Psoas muscle (tissue), 8 donors: ENCODE results near the gene DENND1A. TPM values are rescaled to one million over a fixed set of nuclear protein-coding genes. Genes with fewer than 3 reads are reported as not detected.

Source experiments
- ATAC-seq, 4 donors: fragments of 200-7000 bp; cut with Tn5 transposase; one replicate each; pipeline ENCODE4 v1.9.1; 2020; ENCODE audit warnings: moderate library complexity in 3 of 4, mild to moderate bottlenecking in 2 of 4
- DNase-seq, 2 donors: peaks; one replicate each; pipeline ENCODE4 v3.0.0-alpha.2; 2020
- H3K27ac ChIP-seq: fragments of 200-600 bp; one replicate; pipeline ENCODE4 v1.8.0; 2022
- H3K27me3 ChIP-seq, 3 donors: fragments of 200-600 bp in 1 of 3; one replicate each; pipeline versions ENCODE4 v1.6.1 to v1.8.0; 2013 to 2022; ENCODE audit warnings: low read length in 2 of 3, mild to moderate bottlenecking in 2 of 3, moderate library complexity in 1 of 3; ENCODE audit not compliant: insufficient read depth in 3 of 3
- H3K36me3 ChIP-seq, 2 donors: fragments of 200-600 bp in 1 of 2; one replicate each; pipeline versions ENCODE4 v1.6.1 to v1.8.0; 2013 to 2022; ENCODE audit warnings: low read depth in 1 of 2, mild to moderate bottlenecking in 1 of 2, moderate library complexity in 1 of 2; ENCODE audit not compliant: insufficient read depth in 1 of 2
- H3K4me1 ChIP-seq: fragments of 200-600 bp; one replicate; pipeline ENCODE4 v1.8.0; 2022
- H3K4me3 ChIP-seq: fragments of 200-600 bp; one replicate; pipeline ENCODE4 v1.8.0; 2022; ENCODE audit warnings: mild to moderate bottlenecking
- H3K9me3 ChIP-seq: fragments of 200-600 bp; one replicate; pipeline ENCODE4 v1.8.0; 2022
- CTCF ChIP-seq: fragments of 200-600 bp; IDR thresholded peaks from one replicate; pipeline ENCODE4 v1.8.0; 2022; ENCODE audit warnings: antibody characterized with exemption
- WGBS, 3 donors: extraction: QIAGEN DNeasy Blood & Tissue Kit; methylation state at CpG; one replicate each; pipeline versions ENCODE4 v1.1.6 to v1.1.7; 2013; 5-methylcytosine and 5-hydroxymethylcytosine counted together
- intact Hi-C, 2 donors: fragments of 100-400 bp; cut with DNase I; formaldehyde crosslinking; loops; one replicate each; pipeline versions ENCODE4 v1.11.0 to v1.14.2; 2022
- polyA plus RNA-seq, 3 donors: library from polyadenylated mRNA; stranded (reverse); fragments of 200-250 nt; gene quantifications; one replicate each; pipeline ENCODE4 v1.2.3, GENCODE V29; 2013
- total RNA-seq, 4 donors: library from RNA; stranded (reverse); fragmentation: NEBNext Ultra II Directional in 2 of 4; extraction: Animal tissue kit (Norgen Biotek cat#: 25700) in 2 of 4; gene quantifications; one replicate each; pipeline versions ENCODE4 v1.2.1 to v1.2.4, GENCODE V29; 2021 to 2023
- donor health status: healthy with polysubstance abuse.
- donor health status: DM: no; HTN: no; CAD: no; lungs with moderate emphysema.
- donor health status: Bipolar disorder and iron deficiency.
- donor health status: healthy.
- donor health status: DM: yes; HTN: yes; CAD: no.
- donor health status: DM: no; HTN: no; CAD: no.
- donor health status: DM: no; HTN: no; CAD: no.
- donor health status: DM: yes; HTN: yes; CAD: no.

The DENND1A gene
- total and polyA plus RNA-seq, 7 donors: 6.1 to 17.3 (median 13.9) TPM

- ATAC-seq (no peak), DNase-seq (no peak)
- H3K36me3 ChIP-seq: no peaks in the 10 kb centered on the region
- TF ChIP-seq CTCF: no peak
- WGBS, 3 donors: 87 to 89% (median 88%) methylated on average over 8 of the region's 8 CpGs
- intact Hi-C loops: loop anchor here (5.0 kb wide), 2 partner anchors 329 to 499 kb away; no protein-coding TSS in a partner anchor
- H3K27ac ChIP-seq: no peak overlapping the region
- no peaks in the 10 kb centered on the region for H3K9me3 ChIP-seq
- H3K4me1 ChIP-seq: no peaks in the 10 kb centered on the region
- H3K27me3 ChIP-seq: no peaks in the 10 kb centered on the region
- H3K4me3 ChIP-seq: no peak overlapping the region
Measured at GRCh38 chr9:123543492-123543891, 386.4 kb downstream of the DENND1A start.

DNA sequence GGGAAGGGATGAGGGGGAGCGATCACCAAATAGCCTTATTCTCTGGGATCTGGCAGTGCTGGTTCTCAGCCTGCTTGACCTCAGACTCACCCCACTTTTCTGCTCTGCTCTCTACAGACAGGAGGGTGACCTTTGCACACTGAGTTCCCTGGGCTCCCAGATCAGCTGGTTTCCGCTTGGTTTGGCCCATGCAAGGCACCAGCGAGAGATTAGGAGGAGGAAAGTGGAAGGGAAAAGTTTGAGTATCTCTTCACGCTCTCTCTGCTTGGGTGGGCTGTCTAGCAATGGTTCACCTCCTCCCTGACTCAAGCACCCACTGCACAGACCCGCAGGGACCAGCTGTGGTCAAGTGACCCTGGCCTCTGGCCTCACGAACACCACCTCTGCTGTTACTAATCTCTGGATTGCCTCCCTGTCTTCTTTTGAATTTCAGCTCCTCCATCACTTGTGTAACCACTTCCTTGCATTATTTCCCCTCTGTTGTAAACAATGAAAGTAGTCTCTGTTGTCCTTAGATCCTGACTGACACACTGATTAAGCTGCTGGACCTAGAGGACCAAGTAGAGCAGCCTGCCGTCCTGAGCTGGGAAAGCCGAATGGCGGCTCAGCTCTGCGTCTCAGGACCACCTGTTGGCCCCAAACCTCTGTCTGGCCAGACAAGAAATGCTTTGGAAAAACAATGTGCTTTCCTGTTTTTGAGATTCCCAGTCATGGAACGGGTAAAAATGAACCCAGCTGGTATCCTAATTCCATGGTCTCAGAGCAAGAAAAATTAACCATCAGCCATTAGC lies 387.3 kb downstream of the DENND1A start:
- no peaks in the 10 kb centered on the region for H3K4me1 ChIP-seq
- H3K27ac ChIP-seq: no peak overlapping the region
- DNase-seq: no peak
- no peaks in the 10 kb centered on the region for H3K9me3 ChIP-seq
- TF ChIP-seq CTCF: no peak
- no peaks in the 10 kb centered on the region for H3K27me3 ChIP-seq
- no peaks in the 10 kb centered on the region for H3K36me3 ChIP-seq
- H3K4me3 ChIP-seq: no peak overlapping the region
- intact Hi-C loops: loop anchor here (5.0 kb wide), 2 partner anchors 330 to 500 kb away; no protein-coding TSS in a partner anchor
- 76 to 80% (median 79%) methylated on average over 11 of the region's 11 CpGs for WGBS, 3 donors
- no peak for ATAC-seq

DNA sequence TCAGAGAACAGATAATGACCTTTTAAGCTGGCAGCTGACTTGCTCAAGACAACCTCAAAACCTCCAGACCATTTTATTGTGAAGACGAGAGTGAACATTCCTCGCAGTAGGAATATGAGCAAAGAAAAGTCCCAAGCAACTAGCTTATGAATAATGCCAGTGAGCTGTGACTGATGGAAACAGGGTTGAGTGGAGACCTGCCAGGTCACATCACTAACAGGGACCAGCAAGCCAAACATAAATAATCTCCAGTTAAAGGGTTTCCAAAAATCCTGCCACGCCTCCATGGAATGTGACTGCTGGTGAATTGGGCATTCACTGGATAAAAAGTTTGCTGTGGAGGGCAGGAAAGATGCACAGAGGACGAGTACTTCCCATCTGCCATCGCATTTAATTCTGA lies 388.5 kb downstream of the DENND1A start:
- DNase-seq (no peak), ATAC-seq (no peak)
- TF ChIP-seq CTCF: no peak
- WGBS, 3 donors: 33 to 38% (median 36%) methylated on average over 5 of the region's 5 CpGs
- intact Hi-C loops: loop anchor here (5.0 kb wide), 2 partner anchors 331 to 501 kb away; no protein-coding TSS in a partner anchor
- Histone ChIP-seq H3K4me1 (no peaks in the 10 kb centered on the region), H3K27me3 (no peaks in the 10 kb centered on the region), H3K36me3 (no peaks in the 10 kb centered on the region), H3K9me3 (no peaks in the 10 kb centered on the region), H3K27ac (no peak overlapping the region), H3K4me3 (no peak overlapping the region)

GRCh38 chr9:123540457-123540856 lies 389.5 kb downstream of the DENND1A start:
- Histone ChIP-seq H3K36me3 (no peaks in the 10 kb centered on the region), H3K27me3 (no peaks in the 10 kb centered on the region), H3K9me3 (no peaks in the 10 kb centered on the region), H3K27ac (no peak overlapping the region), H3K4me3 (no peak overlapping the region), H3K4me1 (no peaks in the 10 kb centered on the region)
- intact Hi-C loops: loop anchor here (5.0 kb wide), 2 partner anchors 332 to 502 kb away; no protein-coding TSS in a partner anchor
- DNase-seq: no peak
- WGBS, 3 donors: 72 to 81% (median 72%) methylated on average over 3 of the region's 3 CpGs
- ATAC-seq: no peak
- TF ChIP-seq CTCF: no peak
